ENCODE results near the gene LRRC4B.

GRCh38 chr19:50551034-50551714, 17.1 kb downstream of the LRRC4B start:
- TF ChIP-seq SIN3A (conservative IDR thresholded peaks at IDR 0.05 in 1 of 2, IDR thresholded peaks at IDR 0.05 in 1 of 2; ENCODE audit: low read depth in 1 of 2, low read length in 2 of 2): no peak
- TF ChIP-seq YY1 (IDR thresholded peaks at IDR 0.05; ENCODE audit: low read depth, low read length): no peak
- no peak for TF ChIP-seq RFX5 (IDR thresholded peaks at IDR 0.05; ENCODE audit: borderline replicate concordance, low read depth, low read length)
- TF ChIP-seq POLR2A (IDR thresholded peaks at IDR 0.05; ENCODE audit: control extremely low read depth in 1 of 2, low read depth in 2 of 2, low read length in 2 of 2): no peak
- no peak for TF ChIP-seq CREB1 (IDR thresholded peaks at IDR 0.05)
- TF ChIP-seq CTCF (IDR thresholded peaks at IDR 0.05; ENCODE audit: control extremely low read depth in 1 of 3, insufficient read depth in 1 of 3, low read depth in 1 of 3, low read length in 3 of 3): no peak
